H1 (cell line): ENCODE data around the gene CDYL. TPM values are rescaled to one million over a fixed set of nuclear protein-coding genes. Genes with fewer than 3 reads are reported as not detected.

Experiments
- CREB1 ChIP-seq: IDR thresholded peaks from 2 replicates; pipeline ENCODE4 v1.6.1; 2012; ENCODE audit warnings: inconsistent platforms
- FOSL1 ChIP-seq: IDR thresholded peaks from 2 replicates; pipeline ENCODE4 v1.6.1; 2011; ENCODE audit warnings: mild to moderate bottlenecking, low read depth, low read length, moderate library complexity; ENCODE audit not compliant: insufficient read depth
- SP1 ChIP-seq: IDR thresholded peaks from 2 replicates; pipeline ENCODE4 v1.6.1; 2011; ENCODE audit warnings: low read depth, low read length
- polyA plus RNA-seq, 7 experiments: library from polyadenylated mRNA; depleted of rRNA in 3 of 7; stranded (reverse) in 5 of 7; unstranded in 2 of 7; fragments of >200 nt in 5 of 7; fragments of 200-250 nt in 2 of 7; gene quantifications; 1 replicate in 5 of 7; 2 replicates in 1 of 7; 4 replicates in 1 of 7; pipeline versions ENCODE4 v1.2.1 to v1.2.3, GENCODE V29; 2011 to 2013; ENCODE audit warnings: missing spikeins in 2 of 7, mixed read lengths in 2 of 7
- total RNA-seq: library from RNA; stranded (reverse); fragmentation: NEBNext Ultra II Directional; extraction: Animal tissue kit (Norgen Biotek cat#: 25700); gene quantifications from 2 replicates; pipeline ENCODE4 v1.2.1, GENCODE V29; 2021
- TF ChIP-seq, protein P1 (sequence below): IDR thresholded peaks from 2 replicates; pipeline ENCODE4 v1.6.1; 2012; ENCODE audit warnings: low read length, inconsistent platforms

Gene CDYL
- total and polyA plus RNA-seq, 2 of the 8 experiments (the other 6 are each of a cell fraction or from before 2014, with no cell fraction given): 56.4 to 119 TPM

DNA sequence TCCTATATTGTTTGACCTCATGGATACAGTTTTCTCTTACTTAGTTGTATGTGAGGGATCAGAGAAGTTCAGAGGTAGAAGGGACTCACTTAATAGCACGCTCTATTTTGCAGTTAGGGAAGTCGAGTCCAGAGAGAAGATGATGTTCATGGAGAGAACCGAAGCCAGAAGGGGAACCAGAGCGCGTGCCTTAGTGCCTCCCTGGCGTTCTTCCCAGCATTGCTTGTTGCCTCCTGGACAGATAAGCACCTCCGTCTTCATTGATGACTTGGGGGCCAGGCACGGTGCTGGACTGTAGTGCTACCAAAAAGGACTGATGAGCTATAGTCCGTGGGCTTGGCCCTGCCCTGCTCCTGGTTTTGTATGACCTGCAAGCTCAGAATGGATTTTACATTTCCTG lies 117.8 kb downstream of the CDYL start (continued):
- TF ChIP-seq, protein P1, sequence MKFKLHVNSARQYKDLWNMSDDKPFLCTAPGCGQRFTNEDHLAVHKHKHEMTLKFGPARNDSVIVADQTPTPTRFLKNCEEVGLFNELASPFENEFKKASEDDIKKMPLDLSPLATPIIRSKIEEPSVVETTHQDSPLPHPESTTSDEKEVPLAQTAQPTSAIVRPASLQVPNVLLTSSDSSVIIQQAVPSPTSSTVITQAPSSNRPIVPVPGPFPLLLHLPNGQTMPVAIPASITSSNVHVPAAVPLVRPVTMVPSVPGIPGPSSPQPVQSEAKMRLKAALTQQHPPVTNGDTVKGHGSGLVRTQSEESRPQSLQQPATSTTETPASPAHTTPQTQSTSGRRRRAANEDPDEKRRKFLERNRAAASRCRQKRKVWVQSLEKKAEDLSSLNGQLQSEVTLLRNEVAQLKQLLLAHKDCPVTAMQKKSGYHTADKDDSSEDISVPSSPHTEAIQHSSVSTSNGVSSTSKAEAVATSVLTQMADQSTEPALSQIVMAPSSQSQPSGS: no peak
- TF ChIP-seq CREB1: no peak
- TF ChIP-seq FOSL1: no peak
- no peak for TF ChIP-seq SP1
